ENCODE data around the gene ZMYM5.
"Not testable (repeated sequence)": the region's sequence is repeated elsewhere in the genome, so short reads cannot be mapped to it uniquely, and the experiment has no call there.

ZMYM5 gene

DNA sequence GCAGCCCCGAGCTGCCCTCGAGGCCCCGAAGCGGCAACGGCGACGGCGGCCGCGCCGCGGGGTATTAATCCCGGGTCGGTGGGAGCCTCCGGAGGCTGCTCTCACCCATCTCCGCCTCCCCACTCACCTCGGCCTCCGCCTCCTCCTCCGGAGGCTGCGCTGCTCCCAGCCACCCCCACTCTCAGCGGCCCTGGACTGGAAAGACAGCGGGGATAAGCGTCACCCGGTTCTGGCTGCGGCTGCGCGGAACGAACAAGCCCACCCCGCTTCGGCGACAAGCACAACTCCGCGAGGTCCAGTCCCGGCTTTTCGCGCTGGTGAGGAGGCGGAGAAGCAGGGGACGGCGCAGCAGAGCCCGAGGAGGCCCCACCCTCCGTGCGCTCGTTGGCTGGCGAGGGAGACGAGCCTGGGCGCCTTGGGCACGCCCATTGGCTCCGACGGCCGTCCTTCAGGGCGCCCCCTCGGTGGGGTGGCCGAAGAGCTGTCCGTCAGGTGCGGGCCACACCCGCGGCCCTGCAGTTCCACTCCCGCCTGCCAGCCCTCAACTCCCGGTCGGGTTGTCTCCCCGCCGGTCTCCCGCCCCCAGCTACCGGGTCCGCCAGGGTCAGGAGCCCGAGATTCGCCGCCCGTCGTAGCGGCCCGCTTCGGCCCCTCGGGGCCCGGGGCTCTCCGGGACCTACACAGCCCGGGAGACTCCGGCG is at the start of gene ZMYM5:
TSS of gene ZMYM5 (minus strand) at position 327 of the 701 bp plus-strand sequence. CDS start 11,469 bp downstream, outside the sequence.
- in situ Hi-C loops (cut with MboI; ENCODE audit: low sequenced_read_pairs): no loop called here

DNA sequence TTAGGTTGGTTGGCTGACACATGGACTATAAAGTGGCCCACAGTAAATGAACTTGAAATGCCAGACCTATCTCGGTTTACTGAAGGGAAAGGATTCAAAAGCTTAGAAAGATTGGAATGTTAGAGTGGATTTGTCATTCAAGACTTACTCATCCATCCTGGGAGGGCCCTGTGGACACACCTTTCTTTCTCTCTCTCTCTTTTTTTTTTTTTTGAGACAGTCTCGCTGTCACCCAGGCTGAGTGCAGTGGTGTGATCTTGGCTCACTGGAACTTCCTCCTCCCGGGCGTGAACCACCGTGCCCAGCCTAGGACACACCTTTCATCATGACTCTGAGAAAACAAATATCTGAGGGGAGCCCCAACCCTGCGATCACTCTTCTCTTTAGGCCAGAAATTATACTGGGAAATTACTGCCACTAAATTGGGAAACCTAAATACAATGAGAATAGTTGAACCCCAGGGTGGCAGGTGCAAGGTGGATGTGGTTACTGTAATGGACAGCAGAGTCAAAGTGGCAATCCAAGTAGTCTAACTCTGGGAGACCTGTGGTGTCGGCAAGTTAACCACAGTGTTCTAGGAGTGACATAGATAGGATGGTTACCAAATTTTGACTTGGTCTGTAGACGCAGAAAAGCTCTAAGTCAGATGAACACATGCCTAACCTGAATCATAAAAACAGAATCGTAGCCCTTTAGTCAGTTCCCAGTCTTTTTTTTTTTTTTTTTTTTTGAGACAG is 47.1 kb upstream of the ZMYM5 start:
- in situ Hi-C loops (cut with MboI; ENCODE audit: low sequenced_read_pairs): no loop called here

DNA sequence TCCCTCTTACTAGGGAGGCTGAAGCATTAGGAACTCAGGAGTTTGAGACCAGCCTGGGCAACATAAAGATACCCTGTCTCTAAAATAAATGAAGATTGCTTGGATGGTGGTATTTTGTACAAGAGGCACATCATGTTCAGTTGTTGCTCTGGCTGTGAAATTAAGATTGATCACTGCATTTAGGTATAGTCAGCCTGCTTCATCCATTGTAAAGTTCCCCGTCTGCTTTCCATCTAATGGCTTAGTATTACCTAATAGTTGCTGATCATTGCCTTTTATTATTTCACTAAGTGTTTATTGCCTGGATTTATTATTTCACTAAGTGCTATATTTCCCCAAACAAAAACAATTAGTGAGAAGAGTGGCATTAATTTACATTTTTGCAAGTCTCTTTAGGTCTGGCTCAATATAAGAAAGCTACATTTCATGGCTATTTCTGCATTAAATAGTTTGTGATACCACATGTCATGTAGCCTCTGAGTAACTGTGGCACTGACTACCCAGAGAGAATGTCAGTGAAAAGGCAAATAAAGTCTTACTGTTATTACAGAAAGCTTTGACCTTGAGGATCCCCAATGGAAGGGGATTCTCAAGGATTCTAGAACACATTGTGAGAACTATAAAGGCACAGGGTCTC is 45.0 kb upstream of the ZMYM5 start:
- in situ Hi-C loops (cut with MboI; ENCODE audit: low sequenced_read_pairs): no loop called here

DNA sequence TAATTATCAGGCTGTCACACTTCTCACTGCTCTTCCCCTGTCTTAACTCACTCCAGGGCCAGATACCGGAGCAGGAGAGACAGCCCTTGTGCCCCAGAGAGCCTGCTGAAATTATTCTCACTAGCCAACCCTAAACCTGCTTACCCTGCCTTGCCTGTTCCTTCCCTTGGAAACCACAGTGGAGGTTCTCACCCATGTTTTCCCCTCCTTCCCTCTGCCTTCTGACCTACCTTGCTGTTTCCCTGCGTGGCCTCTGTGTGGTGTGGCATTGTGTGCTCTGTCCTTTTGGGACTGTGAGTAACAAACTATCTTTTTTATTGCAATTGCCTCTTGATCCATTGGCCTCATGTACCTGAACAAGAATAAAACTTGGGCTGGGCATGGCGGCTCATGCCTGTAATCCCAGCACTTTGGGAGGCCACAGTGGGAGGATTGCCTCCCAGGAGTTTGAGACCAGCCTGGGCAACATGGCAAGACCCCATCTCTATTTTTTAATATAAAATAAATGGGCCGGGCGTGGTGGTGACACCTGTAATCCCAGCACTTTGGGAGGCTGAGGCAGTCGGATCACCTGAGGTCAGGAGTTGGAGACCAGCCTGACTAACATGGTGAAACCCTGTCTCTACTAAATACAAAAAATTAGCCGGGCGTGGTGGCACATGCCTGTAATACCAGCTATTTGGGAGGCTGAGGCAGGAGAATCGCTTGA is 42.2 kb upstream of the ZMYM5 start:
- in situ Hi-C loops (cut with MboI; ENCODE audit: low sequenced_read_pairs): not testable (repeated sequence)

DNA sequence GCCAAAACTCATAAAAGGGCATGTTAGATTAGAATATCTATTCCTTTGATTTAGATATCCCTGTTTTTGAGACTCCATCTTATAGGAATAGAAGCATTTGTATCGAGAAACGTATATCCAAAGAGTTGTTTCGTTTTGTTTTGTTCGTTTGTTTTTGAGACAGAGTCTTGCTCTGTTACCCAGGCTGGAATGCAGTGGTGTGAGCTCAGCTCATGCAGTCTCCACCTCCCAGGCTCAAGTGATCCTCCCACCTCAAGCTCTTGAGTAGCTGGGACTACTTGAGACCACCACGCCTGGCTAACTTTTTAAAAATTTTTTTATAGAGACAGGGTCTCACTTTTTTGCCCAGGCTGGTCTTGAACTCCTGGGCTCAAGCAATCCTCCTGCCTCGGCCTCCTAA is 26.6 kb upstream of the ZMYM5 start:
- in situ Hi-C loops (cut with MboI; ENCODE audit: low sequenced_read_pairs): no loop called here

DNA sequence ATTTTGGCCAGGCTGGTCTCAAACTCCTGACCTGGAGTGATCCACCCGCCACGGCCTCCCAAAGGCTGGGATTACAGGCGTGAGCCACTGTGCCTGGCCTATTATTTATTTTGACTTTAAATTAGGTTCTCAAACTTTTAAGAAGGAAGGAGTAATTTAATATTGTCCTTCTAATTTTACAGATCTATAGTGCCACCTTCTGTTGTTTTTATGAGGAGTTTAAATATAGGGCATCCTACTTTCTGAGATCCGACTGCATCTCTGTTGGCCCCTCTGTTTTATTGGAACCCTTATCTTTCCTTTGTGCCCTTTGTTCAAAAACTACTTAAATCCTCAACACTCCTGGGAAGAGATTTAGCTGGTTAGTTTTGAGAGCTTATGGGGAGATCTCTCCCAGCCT is 25.4 kb upstream of the ZMYM5 start:
- in situ Hi-C loops (cut with MboI; ENCODE audit: low sequenced_read_pairs): no loop called here

DNA sequence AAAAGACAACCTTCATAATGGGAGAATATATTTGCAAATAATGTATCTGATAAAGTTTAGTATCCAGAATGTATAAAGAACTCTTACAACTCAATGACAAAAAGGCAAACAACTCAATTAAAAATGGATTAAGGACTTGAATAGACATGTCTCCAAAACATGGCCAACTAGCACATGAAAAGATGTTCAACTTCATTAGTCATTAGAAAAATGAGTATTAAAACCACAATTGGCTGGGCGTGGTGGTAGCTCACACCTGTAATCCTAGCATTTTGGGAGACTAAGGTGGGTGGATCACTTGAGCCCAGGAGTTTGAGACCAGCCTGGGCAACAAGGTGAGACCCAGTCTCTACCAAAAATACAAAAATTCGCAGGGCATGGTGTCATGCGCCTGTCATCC is 18.8 kb upstream of the ZMYM5 start:
- in situ Hi-C loops (cut with MboI; ENCODE audit: low sequenced_read_pairs): no loop called here

DNA sequence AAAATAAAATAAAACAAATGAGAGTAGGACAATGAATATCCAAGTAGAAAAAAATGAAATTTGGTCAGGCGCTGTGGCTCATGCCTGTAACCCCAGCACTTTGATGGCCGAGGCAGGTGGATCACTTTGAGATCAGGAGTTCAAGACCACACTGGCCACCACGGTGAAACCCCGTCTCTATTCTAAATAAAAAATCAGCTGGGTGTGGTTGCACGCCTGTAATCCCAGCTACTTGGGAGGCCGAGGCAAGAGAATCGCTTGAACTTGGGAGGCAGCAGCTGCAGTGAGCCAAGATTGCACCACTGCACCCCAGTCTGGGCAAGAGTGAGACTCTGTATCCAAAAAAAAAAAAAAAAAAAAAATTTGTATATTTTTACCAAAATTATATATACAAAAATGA is 18.2 kb upstream of the ZMYM5 start:
- in situ Hi-C loops (cut with MboI; ENCODE audit: low sequenced_read_pairs): no loop called here

DNA sequence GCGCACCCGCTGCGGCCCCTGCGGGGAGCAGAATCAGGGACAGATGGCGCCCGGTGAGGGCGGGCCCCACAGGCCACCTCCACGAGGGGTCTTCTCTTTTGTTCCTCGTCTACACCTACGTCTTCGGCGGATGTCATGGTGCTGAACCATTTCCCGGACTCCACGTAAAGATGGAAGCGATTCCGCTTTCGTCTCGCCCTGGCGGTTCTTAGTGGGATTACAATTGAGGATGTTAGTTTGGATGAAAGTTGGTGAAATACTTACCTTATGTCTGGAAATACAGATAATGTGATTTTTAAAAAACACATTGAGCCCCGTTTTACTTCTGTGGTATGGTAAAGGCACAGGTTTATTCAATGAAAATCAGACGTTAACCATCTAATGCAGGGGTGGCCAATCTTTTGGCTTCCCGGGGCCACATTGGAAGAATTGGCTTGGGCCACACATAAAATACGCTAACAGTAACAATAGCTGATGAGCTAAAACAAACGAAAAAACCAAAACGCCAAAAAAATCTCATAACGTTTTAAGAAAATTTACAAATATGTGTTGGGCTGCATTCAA is 1.4 kb upstream of the ZMYM5 start:
- in situ Hi-C loops (cut with MboI; ENCODE audit: low sequenced_read_pairs): no loop called here

DNA sequence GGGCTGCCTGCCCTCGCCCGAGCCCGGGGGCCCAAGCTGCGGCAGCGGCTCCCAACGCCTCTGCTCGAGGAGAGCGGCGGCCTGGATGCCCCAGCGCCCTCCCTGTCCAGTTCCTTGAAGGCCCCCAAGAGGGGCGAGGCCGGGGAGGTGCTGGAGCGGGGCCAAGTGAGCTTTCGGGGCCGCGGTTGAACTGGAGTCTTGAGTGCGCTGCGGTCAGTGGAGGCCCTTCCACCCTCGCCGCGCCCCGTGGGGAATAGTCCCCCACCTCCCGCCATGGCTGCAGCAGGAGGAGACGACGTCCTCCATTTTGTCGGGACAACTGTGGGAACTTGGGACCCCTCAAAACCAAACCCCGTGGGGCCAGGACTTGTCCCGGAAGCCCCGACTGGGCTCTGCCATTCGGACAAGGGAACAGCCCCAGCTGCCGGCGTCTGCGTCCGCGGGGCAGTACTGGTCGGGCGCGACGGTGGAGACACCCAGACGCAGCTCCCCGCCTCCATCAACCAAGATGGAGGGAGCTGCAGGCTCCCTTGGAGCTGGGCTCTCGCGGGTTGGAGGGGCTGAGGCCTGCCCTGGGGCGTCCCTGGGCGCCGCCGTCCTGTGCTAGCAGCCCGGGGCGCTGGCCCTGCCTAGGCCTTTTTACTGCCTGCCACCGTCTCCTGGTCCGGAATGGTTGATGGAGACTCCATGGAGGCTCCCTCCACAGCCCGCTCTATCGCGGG is 736 bp upstream of the ZMYM5 start:
- in situ Hi-C loops (cut with MboI; ENCODE audit: low sequenced_read_pairs): no loop called here

DNA sequence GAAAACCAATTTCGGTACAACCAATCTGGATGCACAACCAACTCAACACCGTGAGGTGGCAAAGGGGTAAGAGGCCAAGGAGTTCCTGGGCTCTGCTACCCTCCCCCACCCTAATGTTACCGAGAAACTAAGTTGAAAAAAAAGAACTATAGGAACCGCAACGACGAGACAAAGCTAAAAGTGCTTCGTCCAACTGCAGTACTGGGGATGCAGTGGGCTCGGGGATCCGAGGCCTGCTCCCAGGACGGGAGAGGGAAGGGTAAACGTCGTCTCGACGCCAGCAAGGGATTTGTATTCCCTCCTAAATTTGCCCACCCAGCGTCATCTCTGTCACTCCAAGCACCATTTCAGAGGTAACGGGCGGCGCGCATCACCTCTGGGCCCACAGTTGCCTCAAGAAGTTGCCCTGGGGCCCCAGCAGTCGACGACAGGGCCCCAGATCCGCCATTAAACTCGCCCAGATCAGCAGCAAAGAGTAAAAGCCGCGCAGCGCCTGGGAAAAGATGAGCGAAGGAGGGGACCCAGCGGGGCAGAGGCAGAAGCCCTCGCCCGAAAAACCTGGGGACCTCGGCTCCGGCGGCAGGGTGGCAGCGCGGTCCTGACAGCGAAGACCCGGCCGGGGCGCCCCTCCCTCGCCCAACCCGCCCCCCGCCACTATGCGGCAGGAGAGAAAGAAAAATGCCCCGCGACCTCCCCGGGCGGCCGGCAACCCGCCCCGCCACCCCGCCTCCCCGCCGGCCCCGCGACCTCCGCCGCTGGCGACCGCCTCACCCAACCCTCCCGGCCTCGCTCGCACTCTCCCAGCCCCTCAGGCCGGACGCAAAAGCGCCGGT is 752 bp downstream of the ZMYM5 start:
- in situ Hi-C loops (cut with MboI; ENCODE audit: low sequenced_read_pairs): no loop called here

DNA sequence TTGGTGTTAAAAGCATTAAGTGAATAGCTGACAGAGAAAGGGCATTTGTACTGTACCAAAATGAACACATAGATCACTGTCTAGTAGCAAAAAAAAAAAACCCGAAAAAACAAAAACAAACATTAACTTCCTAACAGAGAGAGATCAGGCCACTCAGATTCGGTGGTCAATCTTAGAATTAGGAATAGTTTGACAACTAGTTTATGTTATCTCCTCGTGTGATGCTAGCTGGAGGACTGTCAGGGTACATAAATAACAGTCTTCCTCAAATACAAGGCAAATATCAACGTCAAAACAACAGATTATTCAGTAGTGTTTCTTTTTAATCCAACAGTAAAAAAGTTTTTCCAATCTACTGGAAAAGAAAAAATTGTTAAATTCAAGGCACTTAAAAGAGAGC is 1.7 kb downstream of the ZMYM5 start:
- in situ Hi-C loops (cut with MboI; ENCODE audit: low sequenced_read_pairs): no loop called here

DNA sequence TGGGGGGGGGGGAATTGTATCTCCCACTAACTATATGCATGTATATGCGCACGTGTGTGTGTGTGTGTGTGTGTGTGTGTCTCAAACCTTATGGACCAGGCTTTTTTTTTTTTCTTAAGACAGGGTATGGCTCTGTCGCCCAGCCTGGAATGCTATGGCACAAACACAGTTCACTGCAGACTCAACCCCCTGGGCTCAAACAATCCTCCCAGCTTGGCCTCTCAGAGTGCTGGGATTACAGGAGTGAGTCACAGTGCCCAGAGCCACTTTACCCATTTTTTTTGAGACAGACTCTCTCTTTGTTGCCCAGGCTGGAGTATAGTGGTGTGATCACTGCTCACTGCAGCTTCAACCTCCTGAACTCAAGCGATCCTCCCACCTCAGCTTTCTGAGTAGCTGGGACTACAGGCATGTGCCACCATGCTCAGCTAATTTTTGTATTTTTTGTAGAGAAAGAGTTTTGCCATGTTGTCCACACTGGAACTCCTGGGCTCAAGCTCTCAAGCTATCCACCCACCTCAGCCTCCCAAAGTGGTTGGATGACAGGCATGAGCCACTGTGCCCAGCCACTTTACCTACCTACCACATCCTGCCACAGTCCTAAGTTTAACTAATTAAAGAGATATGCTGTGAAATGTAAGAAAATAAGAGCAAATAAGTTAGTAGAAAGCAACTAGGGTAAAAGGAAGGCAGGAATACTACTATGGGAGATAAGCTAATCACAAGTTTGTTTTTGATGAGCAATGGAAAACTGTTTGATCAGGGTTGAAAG is 2.4 kb downstream of the ZMYM5 start:
- in situ Hi-C loops (cut with MboI; ENCODE audit: low sequenced_read_pairs): no loop called here

DNA sequence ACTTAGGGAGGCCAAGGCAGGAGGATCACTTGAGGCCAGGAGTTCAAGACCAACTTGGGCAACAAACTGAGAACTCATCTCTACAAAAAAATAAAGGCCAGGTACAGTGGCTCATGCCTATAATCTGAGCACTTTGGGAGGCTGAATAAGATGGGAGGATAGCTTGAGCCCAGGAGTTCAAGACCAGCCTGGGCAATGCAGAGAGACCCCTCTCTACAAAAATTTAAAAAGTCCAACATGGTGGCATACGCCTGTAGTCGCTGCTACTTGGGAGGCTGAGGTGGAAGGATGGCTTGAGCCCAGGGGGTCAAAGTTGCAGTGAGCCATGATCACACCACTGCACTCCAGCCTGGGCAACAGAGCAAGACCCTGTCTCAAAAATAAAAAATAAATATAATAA is 5.8 kb downstream of the ZMYM5 start:
- in situ Hi-C loops (cut with MboI; ENCODE audit: low sequenced_read_pairs): not testable (repeated sequence)

DNA sequence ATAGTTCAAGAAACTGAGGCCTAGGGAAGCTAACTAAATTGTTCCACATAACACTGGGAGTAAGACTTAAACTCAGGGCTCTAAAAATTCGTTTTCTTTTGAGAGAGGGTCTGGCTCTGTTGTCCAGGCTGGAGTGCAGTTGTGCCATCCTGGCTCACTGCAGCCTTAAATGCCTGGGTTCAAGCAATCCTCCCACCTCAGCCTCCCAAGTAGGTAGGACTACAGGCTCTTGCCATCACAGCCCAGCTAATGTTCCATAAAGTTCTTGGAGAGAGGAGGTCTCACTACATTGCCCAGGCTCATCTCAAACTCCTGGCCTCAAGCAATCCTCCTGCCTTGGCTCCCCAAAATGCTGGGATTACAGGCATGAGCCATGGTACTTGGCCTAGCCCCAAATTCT is 10.7 kb downstream of the ZMYM5 start:
- in situ Hi-C loops (cut with MboI; ENCODE audit: low sequenced_read_pairs): no loop called here

DNA sequence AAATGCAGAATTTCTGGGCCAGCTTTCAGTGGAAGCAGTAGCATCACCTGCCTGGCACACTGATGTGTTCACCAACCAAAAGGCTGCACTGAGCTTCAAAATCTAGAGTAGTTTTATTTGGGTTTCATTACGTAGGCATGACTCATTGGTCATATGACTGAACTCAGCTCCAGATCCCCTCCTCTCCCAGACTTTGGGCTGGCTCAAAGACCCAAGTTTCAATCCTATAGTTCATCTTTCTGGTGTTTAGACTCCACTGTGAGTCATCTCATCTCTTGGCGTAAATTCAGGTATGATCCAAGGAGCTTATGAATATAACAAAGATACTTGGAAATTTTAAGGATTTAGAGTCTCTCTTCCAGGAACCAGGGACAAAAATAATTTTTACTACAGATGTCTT is 17.7 kb downstream of the ZMYM5 start:
- in situ Hi-C loops (cut with MboI; ENCODE audit: low sequenced_read_pairs): no loop called here

DNA sequence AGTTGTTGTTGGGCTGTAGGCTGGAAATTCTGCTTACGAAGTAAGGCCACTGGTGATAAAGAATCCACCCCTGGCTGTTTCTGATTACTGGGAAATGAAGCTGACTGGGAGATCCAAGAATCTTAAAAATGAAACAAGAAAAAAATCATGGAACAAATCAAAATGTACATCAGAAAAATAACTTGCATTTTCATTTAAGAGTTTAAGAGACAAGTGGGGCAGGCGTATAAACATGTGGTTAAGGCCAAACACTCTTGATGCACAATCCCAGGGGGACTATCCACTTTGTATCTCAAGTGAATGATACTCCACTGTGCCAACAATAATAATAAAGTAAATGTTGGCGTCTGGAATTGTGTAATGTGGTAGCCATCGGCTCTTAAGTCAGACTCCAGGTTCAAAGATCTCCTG is 24.6 kb downstream of the ZMYM5 start:
- in situ Hi-C loops (cut with MboI; ENCODE audit: low sequenced_read_pairs): no loop called here

DNA sequence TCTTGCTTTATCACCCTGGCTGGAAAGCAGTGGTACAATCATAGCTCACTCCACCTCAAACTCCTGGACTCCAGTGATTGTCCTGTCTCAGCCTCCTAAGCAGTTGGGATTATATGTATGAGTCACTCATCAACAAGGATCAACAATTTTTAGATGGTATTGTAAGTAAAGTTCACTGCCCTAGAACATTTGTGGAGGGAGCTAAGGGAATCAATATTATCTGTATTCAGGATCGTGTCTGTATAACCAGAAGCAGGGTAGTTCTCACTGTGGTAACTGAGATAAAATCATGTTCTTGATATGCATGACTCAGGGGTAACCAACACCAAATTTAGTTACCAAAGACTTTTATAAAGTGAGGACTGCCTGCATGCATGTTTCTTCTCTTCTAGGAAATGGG is 27.0 kb downstream of the ZMYM5 start:
- in situ Hi-C loops (cut with MboI; ENCODE audit: low sequenced_read_pairs): no loop called here

DNA sequence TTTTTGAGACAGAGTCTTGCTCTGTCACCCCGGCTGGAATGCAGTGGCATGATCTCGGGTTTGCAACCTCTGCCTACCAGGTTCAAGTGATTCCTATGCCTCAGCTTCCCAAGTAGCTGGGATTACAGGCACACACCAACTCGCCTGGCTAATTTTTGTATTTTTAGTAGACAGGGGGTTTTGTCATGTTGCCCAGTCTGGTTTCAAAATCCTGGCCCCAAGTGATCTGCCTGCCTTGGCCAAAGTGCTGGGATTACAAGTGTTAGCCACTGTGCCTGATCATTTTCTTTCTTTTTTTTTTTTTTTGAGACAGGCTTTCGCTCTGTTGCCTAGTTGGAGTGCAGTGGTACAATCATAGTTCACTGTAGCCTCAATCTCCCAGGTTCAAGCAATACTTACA is 28.7 kb downstream of the ZMYM5 start:
- in situ Hi-C loops (cut with MboI; ENCODE audit: low sequenced_read_pairs): no loop called here
